Hair follicular keratinocyte (primary cell): Measurements from ENCODE around the gene CNOT10. TPM values are rescaled to one million over a fixed set of nuclear protein-coding genes. Genes with fewer than 3 reads are reported as not detected.

Source experiments
- total RNA-seq: library from RNA; depleted of rRNA; stranded (reverse); fragments of >200 nt; gene quantifications from 2 replicates; pipeline ENCODE4 v1.2.3, GENCODE V29; 2015

The CNOT10 gene, protein sequence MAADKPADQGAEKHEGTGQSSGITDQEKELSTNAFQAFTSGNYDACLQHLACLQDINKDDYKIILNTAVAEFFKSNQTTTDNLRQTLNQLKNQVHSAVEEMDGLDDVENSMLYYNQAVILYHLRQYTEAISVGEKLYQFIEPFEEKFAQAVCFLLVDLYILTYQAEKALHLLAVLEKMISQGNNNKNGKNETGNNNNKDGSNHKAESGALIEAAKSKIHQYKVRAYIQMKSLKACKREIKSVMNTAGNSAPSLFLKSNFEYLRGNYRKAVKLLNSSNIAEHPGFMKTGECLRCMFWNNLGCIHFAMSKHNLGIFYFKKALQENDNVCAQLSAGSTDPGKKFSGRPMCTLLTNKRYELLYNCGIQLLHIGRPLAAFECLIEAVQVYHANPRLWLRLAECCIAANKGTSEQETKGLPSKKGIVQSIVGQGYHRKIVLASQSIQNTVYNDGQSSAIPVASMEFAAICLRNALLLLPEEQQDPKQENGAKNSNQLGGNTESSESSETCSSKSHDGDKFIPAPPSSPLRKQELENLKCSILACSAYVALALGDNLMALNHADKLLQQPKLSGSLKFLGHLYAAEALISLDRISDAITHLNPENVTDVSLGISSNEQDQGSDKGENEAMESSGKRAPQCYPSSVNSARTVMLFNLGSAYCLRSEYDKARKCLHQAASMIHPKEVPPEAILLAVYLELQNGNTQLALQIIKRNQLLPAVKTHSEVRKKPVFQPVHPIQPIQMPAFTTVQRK
- total RNA-seq: 18.0 and 19.4 TPM in 2 replicates

DNA sequence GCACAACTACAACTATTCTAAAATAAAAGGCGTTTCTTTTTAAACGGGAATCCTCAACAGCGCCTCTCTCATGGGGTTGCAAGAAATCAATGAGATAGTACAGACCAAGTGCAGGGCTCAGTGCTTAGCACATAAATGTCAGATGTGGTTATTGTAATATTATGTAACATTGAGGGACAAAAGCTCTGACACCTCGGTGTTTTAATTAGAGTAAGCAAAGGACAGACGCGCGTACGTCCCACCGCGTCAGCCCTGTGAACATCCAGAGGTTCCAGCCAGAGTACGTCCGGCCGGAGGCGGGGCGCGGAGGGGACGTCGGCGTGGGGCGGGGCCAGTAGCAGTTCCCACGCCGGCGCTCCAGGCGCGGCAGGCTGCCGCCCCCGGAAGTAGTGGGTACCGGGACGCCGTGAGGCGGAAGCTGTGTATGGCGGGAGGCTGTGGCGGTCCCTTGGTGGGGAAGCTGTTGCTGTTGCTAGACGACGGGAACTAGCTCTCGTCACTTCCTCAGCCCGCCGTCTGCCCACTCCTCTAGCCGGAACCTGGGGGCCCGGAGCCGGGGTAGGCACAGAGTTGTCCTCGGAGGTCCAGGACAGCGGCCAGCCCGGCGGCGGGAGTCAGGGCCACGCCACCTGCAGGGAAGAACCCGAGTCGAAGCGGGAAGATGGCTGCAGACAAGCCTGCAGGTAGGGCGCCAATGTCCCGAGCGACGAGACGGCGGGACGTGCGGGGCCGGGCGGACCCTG, at the start of gene CNOT10:
CNOT10 (plus strand) TSS at position 389 of the 743 bp plus-strand sequence; CDS start at position 662, 273 bp downstream.

DNA sequence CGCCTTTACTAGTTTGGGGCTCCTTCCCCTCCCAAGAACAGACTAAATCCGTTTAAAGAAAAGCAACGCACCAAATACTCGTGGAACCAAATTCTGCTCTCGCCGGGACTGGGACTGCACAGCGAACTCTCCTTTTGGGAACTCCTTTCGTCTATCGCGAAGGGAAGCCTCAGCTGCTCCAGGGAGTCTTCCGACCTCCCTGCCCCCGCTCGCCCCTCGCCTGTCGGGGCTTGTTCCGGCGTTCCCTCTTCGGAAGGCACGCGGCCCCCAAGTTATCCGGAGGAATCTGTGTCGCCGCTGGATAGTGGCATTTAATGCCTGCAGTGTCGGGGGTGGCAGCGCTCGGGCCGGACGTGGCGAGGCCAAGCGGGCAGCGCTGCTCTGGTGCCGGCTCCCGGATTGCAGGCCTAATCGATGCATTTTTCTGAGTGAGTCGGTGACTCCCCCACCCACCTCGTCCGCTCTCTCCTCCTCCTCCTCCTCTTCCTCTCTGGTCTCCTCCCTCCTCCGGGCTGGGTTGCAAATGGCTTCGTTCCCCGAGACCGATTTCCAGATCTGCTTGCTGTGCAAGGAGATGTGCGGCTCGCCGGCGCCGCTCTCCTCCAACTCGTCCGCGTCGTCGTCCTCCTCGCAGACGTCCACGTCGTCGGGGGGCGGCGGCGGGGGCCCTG, 132.7 kb downstream of the CNOT10 start, which contains the start of gene TRIM71:
TRIM71 (plus strand) TSS at position 440 of the 671 bp plus-strand sequence; CDS start at position 524, 84 bp downstream.

Other genes with a start within 250 kb of the CNOT10 start
- gene CMTM6, start 182.3 kb upstream of the CNOT10 start, total RNA-seq: 79.8 and 143 TPM in 2 replicates
- 32.1 and 42.7 TPM in 2 replicates for gene DYNC1LI1, start 114.3 kb upstream of the CNOT10 start, total RNA-seq
- gene TRIM71, start 132.8 kb downstream of the CNOT10 start, total RNA-seq: not detected in 2 replicates